ENCODE data around the gene TRIM52. TPM values are rescaled to one million over a fixed set of nuclear protein-coding genes. Genes with fewer than 3 reads are reported as not detected.
"Not testable (repeated sequence)": the region's sequence is repeated elsewhere in the genome, so short reads cannot be mapped to it uniquely, and the experiment has no call there.

TRIM52 gene
- 10 to 100 TPM; 24.0 to 24.2 TPM for total RNA-seq

DNA sequence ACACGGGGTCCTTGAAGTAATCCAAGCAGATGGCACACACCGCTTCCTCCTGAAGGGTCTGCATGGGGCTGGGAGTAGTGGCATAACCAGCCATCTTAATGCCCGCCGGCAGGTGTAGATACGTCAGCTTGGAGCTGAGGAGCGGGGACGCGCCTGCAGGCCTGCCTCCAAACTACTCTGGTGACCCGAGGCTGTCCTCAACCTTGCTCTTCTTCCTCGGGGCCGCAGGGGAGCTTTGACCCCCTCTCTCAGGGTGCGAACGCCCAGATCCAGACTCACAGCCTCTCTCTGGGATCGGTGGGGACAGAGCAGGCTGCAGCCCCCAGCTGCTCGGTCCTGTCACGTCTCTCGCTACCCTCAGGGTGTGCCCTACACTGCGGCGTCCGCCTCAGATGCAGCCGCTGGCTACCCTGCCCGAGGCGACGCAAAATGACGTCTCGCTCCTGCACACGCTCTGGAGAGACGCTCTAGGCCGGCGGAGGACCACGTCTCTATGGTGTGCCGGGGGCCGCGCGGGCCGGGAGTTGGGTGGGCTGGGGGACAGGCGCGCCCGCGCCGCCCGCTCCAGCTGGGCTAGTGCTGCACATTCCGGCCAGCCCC is at the start of gene TRIM52:
TSS of gene TRIM52 (minus strand) at position 424 of the 600 bp plus-strand sequence. CDS start at position 94, 330 bp downstream.
- peak; percentile 92 for DNase-seq
- H3K27me3 Mint-ChIP-seq, result no peaks in the 10 kb centered on the region
- ChIA-PET CTCF (interaction anchor here (0.6 to 4.0 kb wide), 9 partner anchors 10 to 751 kb away, joined by 3 to 21 read pairs (median 3); partner anchors contain the start of gene RACK1), POLR2A (interaction anchor here (0.7 to 30.9 kb wide), 17 partner anchors 24 to 1355 kb away, joined by 3 to 1091 read pairs (median 6); partner anchors contain the start of genes RACK1, TRIM41 and TRIM7)
- H3K36me3 Mint-ChIP-seq (ENCODE audit: low read depth), result peaks cover 32% of the 10 kb centered on the region
- no peaks in the 10 kb centered on the region for H3K9me3 Mint-ChIP-seq
- peak within 1 kb of the TSS; percentile 89 for H3K27ac Mint-ChIP-seq
- peaks cover 41% of the 10 kb centered on the region for H3K4me1 Mint-ChIP-seq
- H3K4me3 Mint-ChIP-seq, result peak within 1 kb of the TSS; percentile 94

DNA sequence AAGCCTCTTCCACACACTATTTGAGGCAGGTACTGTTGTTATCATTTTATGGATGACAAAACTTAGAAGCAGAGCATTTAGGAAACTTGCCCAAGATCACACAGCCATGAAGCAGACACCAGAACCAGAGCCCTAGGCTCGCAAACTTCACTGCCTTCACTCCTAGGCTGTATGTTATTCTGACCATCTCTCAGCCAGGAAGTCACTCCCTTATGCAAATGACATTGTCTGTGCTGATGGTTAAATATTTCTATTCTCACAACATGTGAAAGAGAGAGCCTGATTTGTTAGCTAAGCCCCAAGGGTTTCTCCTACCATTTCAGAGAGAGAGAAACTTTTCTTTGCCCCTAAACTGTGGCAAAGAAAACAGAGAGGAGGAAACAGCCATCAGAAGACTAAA is 26.4 kb upstream of the TRIM52 start:
- CTCF ChIA-PET; H3K4me1 Mint-ChIP-seq; H3K36me3 Mint-ChIP-seq (ENCODE audit: low read depth); DNase-seq; H3K27ac Mint-ChIP-seq; H3K4me3 Mint-ChIP-seq; H3K9me3 Mint-ChIP-seq; H3K27me3 Mint-ChIP-seq; POLR2A ChIA-PET: not testable (repeated sequence)

DNA sequence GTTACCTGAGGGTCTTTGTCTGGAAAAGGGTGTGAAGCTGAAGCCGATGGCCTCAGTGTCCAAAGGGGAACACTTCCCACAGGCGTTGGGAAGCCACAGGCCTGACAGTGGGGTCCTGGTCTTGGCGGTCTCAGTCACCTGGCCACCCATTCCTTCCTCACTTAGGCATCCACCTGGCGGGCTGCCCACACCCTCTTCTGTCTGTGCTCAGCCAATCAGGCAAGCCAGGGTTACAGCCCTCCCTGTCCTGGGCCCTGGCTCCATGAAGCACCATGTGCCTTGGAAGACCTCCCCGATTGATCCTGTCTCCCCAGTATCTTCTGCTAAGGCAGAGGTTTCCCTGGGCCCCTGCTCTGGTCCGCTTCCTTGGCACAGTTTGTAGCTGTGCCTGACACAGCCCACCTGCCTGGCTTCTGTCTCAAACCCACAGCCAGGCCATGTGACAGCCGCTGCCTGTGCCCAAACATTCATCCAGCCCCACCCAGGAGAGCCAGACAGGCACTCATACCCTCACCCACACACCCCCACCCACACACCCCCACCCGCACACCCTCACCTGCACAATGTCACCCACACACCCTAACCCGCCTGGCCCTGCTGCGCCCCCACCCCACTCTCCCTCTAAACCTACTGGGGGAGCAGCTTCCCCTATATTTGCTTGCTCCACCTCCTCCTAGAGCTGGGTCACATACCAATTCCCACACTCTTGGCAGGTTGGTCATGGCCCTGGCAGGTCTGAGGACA is 25.2 kb upstream of the TRIM52 start:
- POLR2A ChIA-PET, H3K27me3 Mint-ChIP-seq: not testable (repeated sequence)

DNA sequence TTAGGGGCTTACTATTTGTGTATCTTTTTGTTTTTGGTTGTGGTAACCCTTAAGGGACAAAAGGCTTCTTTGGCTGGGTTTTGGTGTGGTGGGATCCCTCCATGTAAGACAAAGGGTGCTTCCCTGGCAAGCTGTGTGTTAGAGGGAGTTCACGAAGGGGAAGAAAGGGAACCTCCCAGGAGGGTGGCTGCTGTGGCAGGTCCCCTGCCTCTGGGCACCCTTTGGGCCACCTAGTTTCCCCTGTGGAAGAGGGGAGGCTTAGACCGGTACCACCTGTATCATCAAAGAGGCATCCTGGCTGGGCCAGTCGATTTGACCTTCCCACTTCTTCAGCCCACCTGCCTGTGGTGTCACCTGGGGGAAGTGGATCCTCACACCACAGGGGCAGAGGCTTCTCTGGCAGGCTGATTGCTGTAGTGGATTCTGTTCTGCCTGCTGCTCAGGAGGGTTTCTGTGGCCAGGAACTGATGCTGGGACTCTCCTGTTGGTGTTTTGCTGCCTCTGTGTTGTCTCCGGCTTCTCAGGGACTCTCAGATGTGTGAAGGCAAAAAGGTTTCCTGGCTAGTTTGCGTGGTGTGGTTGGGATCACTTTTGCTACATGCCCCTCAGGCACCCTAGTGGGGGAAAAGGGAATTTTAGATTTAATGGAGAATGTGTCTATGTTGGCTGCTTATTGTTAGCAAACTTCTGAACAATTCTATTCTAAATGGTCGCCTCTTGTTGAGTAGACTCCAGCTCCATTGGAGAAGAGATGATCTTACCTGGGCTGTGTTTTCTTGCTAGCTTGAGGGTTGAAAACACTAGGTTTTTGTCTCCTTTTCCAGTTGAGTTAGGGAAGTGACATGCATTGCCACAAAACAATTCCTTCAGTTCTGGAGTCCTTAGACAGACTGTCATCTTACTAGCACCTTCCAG is 23.2 kb upstream of the TRIM52 start:
- H3K27ac Mint-ChIP-seq; H3K36me3 Mint-ChIP-seq (ENCODE audit: low read depth); DNase-seq; H3K27me3 Mint-ChIP-seq; H3K9me3 Mint-ChIP-seq; H3K4me1 Mint-ChIP-seq; POLR2A ChIA-PET; CTCF ChIA-PET; H3K4me3 Mint-ChIP-seq: not testable (repeated sequence)

More for the DNA sequence above, 25.2 kb upstream of the TRIM52 start:
- not testable (repeated sequence) for H3K4me1 Mint-ChIP-seq; H3K4me3 Mint-ChIP-seq; H3K9me3 Mint-ChIP-seq; H3K27ac Mint-ChIP-seq; DNase-seq; H3K36me3 Mint-ChIP-seq (ENCODE audit: low read depth)
- CTCF ChIA-PET, result interaction anchor here (1.0 kb wide), 1 partner anchor 237 kb away, joined by 3 read pairs; no protein-coding TSS in a partner anchor

DNA sequence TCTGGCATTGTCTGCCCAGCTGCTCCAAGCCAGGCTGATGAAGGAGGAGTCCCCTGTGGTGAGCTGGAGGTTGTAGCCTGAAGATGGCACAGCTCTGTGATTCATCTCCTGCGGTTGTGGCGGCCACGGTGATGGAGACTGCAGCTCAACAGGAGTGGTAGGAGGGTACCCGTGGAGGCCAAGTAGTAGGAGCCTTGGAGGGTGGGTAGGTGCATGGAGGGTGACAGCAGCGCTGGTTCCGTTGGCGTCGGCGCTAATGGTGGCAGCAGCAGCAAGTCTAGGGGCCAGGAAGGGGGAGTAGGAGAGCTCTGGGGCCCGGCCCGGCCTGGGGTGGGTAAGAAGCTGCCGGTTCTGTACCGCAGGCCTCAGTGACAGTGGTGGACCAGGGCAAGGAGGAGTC is 22.4 kb upstream of the TRIM52 start:
- Mint-ChIP-seq H3K9me3 (no peaks in the 10 kb centered on the region), H3K27ac (no peak overlapping the region), H3K4me3 (no peak overlapping the region), H3K36me3 (ENCODE audit: low read depth) (no peaks in the 10 kb centered on the region), H3K4me1 (no peaks in the 10 kb centered on the region), H3K27me3 (peaks cover 2% of the 10 kb centered on the region)
- ChIA-PET POLR2A (interaction anchor here (0.8 kb wide), 1 partner anchor 20 kb away, joined by 3 read pairs; no protein-coding TSS in a partner anchor), CTCF (no interaction called here)
- no peak for DNase-seq

DNA sequence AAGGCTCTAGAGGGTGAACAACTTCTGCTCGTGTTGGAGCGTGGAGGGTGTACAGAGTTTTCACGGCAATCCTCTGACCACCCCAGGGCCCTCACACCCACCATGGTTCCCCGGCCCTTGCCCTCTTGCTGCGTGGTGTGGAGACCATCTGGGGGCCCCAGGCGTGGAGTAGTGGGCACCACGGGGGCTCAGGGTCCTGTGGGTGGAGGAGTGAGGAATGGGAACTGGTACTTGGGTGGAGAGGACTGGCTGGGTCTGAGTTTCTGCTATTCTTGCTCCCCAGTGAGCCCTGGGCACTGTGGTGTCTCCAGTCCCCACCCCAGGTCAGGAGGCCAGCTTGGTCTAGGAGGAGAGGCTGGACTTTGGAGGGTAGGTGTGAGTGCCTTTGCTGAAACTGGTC is 21.9 kb upstream of the TRIM52 start:
- Mint-ChIP-seq H3K27me3 (peaks cover 2% of the 10 kb centered on the region), H3K9me3 (no peaks in the 10 kb centered on the region), H3K36me3 (ENCODE audit: low read depth) (no peaks in the 10 kb centered on the region), H3K27ac (no peak overlapping the region), H3K4me3 (no peak overlapping the region), H3K4me1 (no peaks in the 10 kb centered on the region)
- ChIA-PET CTCF (no interaction called here), POLR2A (interaction anchor here (0.8 kb wide), 1 partner anchor 20 kb away, joined by 3 read pairs; no protein-coding TSS in a partner anchor)
- no peak for DNase-seq

- H3K27me3 Mint-ChIP-seq; H3K4me1 Mint-ChIP-seq; CTCF ChIA-PET; H3K9me3 Mint-ChIP-seq; H3K27ac Mint-ChIP-seq; DNase-seq; H3K4me3 Mint-ChIP-seq; H3K36me3 Mint-ChIP-seq (ENCODE audit: low read depth): not testable (repeated sequence)
- POLR2A ChIA-PET, result interaction anchor here (0.8 kb wide), 1 partner anchor 19 kb away, joined by 3 read pairs; no protein-coding TSS in a partner anchor
Measured at GRCh38 chr5:181282415-181282814, 21.5 kb upstream of the TRIM52 start.

DNA sequence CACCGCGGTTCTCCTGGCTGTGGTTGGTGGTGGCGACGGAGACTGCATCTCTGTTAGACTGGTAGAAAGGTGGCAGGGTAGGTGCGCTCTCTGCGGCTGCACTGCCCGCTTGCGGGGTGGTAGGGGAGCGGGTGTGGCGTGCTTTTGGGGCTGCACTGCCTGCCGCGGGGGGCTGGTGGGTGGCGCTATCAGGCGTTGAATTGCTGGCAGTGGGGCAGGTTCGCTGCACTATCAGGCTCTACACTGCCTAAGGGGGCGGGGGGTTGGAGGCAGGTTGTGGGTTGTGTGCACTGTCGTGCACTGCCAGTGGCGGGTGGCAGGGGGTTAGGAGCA is 21.0 kb upstream of the TRIM52 start:
- no peak for DNase-seq
- no peaks in the 10 kb centered on the region for H3K9me3 Mint-ChIP-seq
- POLR2A ChIA-PET, result no interaction called here
- no peak overlapping the region for H3K4me3 Mint-ChIP-seq
- CTCF ChIA-PET, result no interaction called here
- no peak overlapping the region for H3K27ac Mint-ChIP-seq
- no peaks in the 10 kb centered on the region for H3K4me1 Mint-ChIP-seq
- peaks cover 5% of the 10 kb centered on the region for H3K27me3 Mint-ChIP-seq
- H3K36me3 Mint-ChIP-seq (ENCODE audit: low read depth), result no peaks in the 10 kb centered on the region

GRCh38 chr5:181281077-181281983 is 20.4 kb upstream of the TRIM52 start:
- Mint-ChIP-seq H3K27me3 (peaks cover 5% of the 10 kb centered on the region), H3K27ac (no peak overlapping the region), H3K4me3 (no peak overlapping the region), H3K4me1 (no peaks in the 10 kb centered on the region), H3K9me3 (no peaks in the 10 kb centered on the region), H3K36me3 (ENCODE audit: low read depth) (no peaks in the 10 kb centered on the region)
- ChIA-PET CTCF (no interaction called here), POLR2A (no interaction called here)
- DNase-seq, result no peak

DNA sequence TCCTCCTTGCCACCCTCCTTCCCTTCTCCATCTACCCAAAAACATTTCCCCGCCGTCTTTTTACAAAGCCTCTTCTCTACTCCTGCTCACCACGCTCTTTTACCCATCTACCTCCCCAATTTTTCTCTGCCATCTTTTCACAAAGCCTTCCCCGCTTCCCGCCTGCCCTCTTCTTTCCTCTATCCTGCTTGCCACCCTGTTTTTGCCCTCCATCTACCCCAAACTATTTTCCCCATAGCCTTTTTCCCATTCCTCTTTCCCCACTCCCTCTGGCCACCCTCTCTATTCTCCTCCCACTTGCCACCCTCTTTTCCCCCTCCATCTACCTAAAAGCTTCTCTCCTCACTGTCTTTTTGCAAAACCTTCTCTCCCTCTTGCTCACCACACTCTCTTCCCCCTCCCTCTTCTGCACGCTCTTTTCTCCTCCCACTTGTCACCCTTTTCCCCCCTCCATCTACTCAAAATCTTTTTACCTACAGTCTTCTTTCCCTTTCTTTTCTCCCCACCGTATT is 19.4 kb upstream of the TRIM52 start:
- no peak overlapping the region for H3K4me3 Mint-ChIP-seq
- ChIA-PET POLR2A (no interaction called here), CTCF (no interaction called here)
- H3K9me3 Mint-ChIP-seq, result no peaks in the 10 kb centered on the region
- no peaks in the 10 kb centered on the region for H3K4me1 Mint-ChIP-seq
- no peak for DNase-seq
- no peaks in the 10 kb centered on the region for H3K36me3 Mint-ChIP-seq (ENCODE audit: low read depth)
- H3K27ac Mint-ChIP-seq, result no peak overlapping the region
- H3K27me3 Mint-ChIP-seq, result peaks cover 5% of the 10 kb centered on the region

GRCh38 chr5:181273433-181273744 is 12.4 kb upstream of the TRIM52 start:
- H3K27me3 Mint-ChIP-seq, H3K4me3 Mint-ChIP-seq: not testable (repeated sequence)

GRCh38 chr5:181271081-181271480 is 10.1 kb upstream of the TRIM52 start:
- POLR2A ChIA-PET, result no interaction called here
- H3K27me3 Mint-ChIP-seq, result no peaks in the 10 kb centered on the region

More at GRCh38 chr5:181273433-181273744, 12.4 kb upstream of the TRIM52 start:
- H3K27ac Mint-ChIP-seq; H3K4me1 Mint-ChIP-seq; POLR2A ChIA-PET; CTCF ChIA-PET; H3K9me3 Mint-ChIP-seq; DNase-seq; H3K36me3 Mint-ChIP-seq (ENCODE audit: low read depth): not testable (repeated sequence)

More at GRCh38 chr5:181271081-181271480, 10.1 kb upstream of the TRIM52 start:
- DNase-seq, result no peak
- CTCF ChIA-PET, result no interaction called here
- no peak overlapping the region for H3K27ac Mint-ChIP-seq
- H3K36me3 Mint-ChIP-seq (ENCODE audit: low read depth), result no peaks in the 10 kb centered on the region
- no peaks in the 10 kb centered on the region for H3K4me1 Mint-ChIP-seq
- H3K4me3 Mint-ChIP-seq, result no peak overlapping the region
- H3K9me3 Mint-ChIP-seq, result no peaks in the 10 kb centered on the region
